ENCODE data around the gene FSTL4. TPM values are rescaled to one million over a fixed set of nuclear protein-coding genes. Genes with fewer than 3 reads are reported as not detected.
"Not testable (repeated sequence)": the region's sequence is repeated elsewhere in the genome, so short reads cannot be mapped to it uniquely, and the experiment has no call there.

Gene FSTL4
- polyA plus RNA-seq, 1 donor (not counting 4 experiments of a cell fraction or from before 2014, with no cell fraction given) = 1.7 TPM

- no peak for FAIRE-seq
- dilution Hi-C loops (cut with MboI; ENCODE audit: extremely low pct_ligation_motif_present, low sequenced_read_pairs) = no loop called here
Measured at GRCh38 chr5:133445744-133446143, 166.6 kb downstream of the FSTL4 start.

GRCh38 chr5:133445204-133445603 is 167.1 kb downstream of the FSTL4 start:
- DNase-seq (ENCODE audit: low read depth, low spot score); H3K9me3 ChIP-seq (ENCODE audit: control insufficient read depth, low read depth, low read length); H4K20me1 ChIP-seq (ENCODE audit: control insufficient read depth, extremely low read depth, insufficient read depth, low read length); H3K79me2 ChIP-seq (ENCODE audit: control insufficient read depth, insufficient read depth, low read length); dilution Hi-C loops (cut with MboI; ENCODE audit: extremely low pct_ligation_motif_present, low sequenced_read_pairs); H2AFZ ChIP-seq (ENCODE audit: control insufficient read depth, low read length); H3K9ac ChIP-seq (ENCODE audit: control insufficient read depth, extremely low read depth, insufficient read depth, low read length); H3K27me3 ChIP-seq (ENCODE audit: control insufficient read depth, extremely low read depth, insufficient read depth, low read length); H3K36me3 ChIP-seq (ENCODE audit: control insufficient read depth in 2 of 2, extremely low read depth in 1 of 2, insufficient read depth in 2 of 2, low read length in 2 of 2); H3K4me3 ChIP-seq (ENCODE audit: control insufficient read depth in 2 of 3, extremely low read depth in 1 of 3, insufficient read depth in 2 of 3, low read depth in 1 of 3, low read length in 3 of 3); H3K4me1 ChIP-seq (ENCODE audit: control insufficient read depth, extremely low read depth, insufficient read depth, low read length); H3K27ac ChIP-seq (ENCODE audit: control insufficient read depth, insufficient read depth, low read length); FAIRE-seq; H3K4me2 ChIP-seq (ENCODE audit: control insufficient read depth, extremely low read depth, insufficient read depth, low read depth, low read length); H3K9me1 ChIP-seq (ENCODE audit: control insufficient read depth, extremely low read depth, insufficient read depth, low read length): not testable (repeated sequence)

More at GRCh38 chr5:133445744-133446143, 166.6 kb downstream of the FSTL4 start:
- Histone ChIP-seq H3K79me2 (ENCODE audit: control insufficient read depth, insufficient read depth, low read length) (no peaks in the 10 kb centered on the region), H2AFZ (ENCODE audit: control insufficient read depth, low read length) (no peak overlapping the region), H3K9me3 (ENCODE audit: control insufficient read depth, low read depth, low read length) (no peaks in the 10 kb centered on the region), H3K27ac (ENCODE audit: control insufficient read depth, insufficient read depth, low read length) (no peak overlapping the region), H4K20me1 (ENCODE audit: control insufficient read depth, extremely low read depth, insufficient read depth, low read length) (no peaks in the 10 kb centered on the region), H3K9ac (ENCODE audit: control insufficient read depth, extremely low read depth, insufficient read depth, low read length) (no peak overlapping the region), H3K36me3 (ENCODE audit: control insufficient read depth in 2 of 2, extremely low read depth in 1 of 2, insufficient read depth in 2 of 2, low read length in 2 of 2) (no peaks in the 10 kb centered on the region), H3K4me2 (ENCODE audit: control insufficient read depth, extremely low read depth, insufficient read depth, low read depth, low read length) (no peak overlapping the region), H3K9me1 (ENCODE audit: control insufficient read depth, extremely low read depth, insufficient read depth, low read length) (no peaks in the 10 kb centered on the region), H3K4me3 (ENCODE audit: control insufficient read depth in 2 of 3, extremely low read depth in 1 of 3, insufficient read depth in 2 of 3, low read depth in 1 of 3, low read length in 3 of 3) (no peak overlapping the region), H3K27me3 (ENCODE audit: control insufficient read depth, extremely low read depth, insufficient read depth, low read length) (peaks cover 1% of the 10 kb centered on the region), H3K4me1 (ENCODE audit: control insufficient read depth, extremely low read depth, insufficient read depth, low read length) (no peaks in the 10 kb centered on the region)
- TF ChIP-seq EZH2 (IDR thresholded peaks at IDR 0.05; ENCODE audit: low read length) = no peak
- no peak for TF ChIP-seq CTCF (optimal IDR thresholded peaks at IDR 0.05 in 1 of 3, IDR thresholded peaks at IDR 0.05 in 1 of 3, conservative IDR thresholded peaks at IDR 0.05 in 1 of 3; ENCODE audit: extremely low read depth in 1 of 3, insufficient read depth in 2 of 3, low read length in 3 of 3)
- no peak for DNase-seq (ENCODE audit: low read depth, low spot score)

GRCh38 chr5:133444711-133445110 is 167.6 kb downstream of the FSTL4 start:
- no peak overlapping the region for H3K27ac ChIP-seq (ENCODE audit: control insufficient read depth, insufficient read depth, low read length)
- H3K4me3 ChIP-seq (ENCODE audit: control insufficient read depth in 2 of 3, extremely low read depth in 1 of 3, insufficient read depth in 2 of 3, low read depth in 1 of 3, low read length in 3 of 3) = no peak overlapping the region
- H3K36me3 ChIP-seq (ENCODE audit: control insufficient read depth in 2 of 2, extremely low read depth in 1 of 2, insufficient read depth in 2 of 2, low read length in 2 of 2) = no peaks in the 10 kb centered on the region
- FAIRE-seq = no peak
- H2AFZ ChIP-seq (ENCODE audit: control insufficient read depth, low read length) = no peak overlapping the region
- no peaks in the 10 kb centered on the region for H4K20me1 ChIP-seq (ENCODE audit: control insufficient read depth, extremely low read depth, insufficient read depth, low read length)
- H3K9me3 ChIP-seq (ENCODE audit: control insufficient read depth, low read depth, low read length) = no peaks in the 10 kb centered on the region
- dilution Hi-C loops (cut with MboI; ENCODE audit: extremely low pct_ligation_motif_present, low sequenced_read_pairs) = no loop called here
- H3K4me2 ChIP-seq (ENCODE audit: control insufficient read depth, extremely low read depth, insufficient read depth, low read depth, low read length) = no peak overlapping the region
- H3K79me2 ChIP-seq (ENCODE audit: control insufficient read depth, insufficient read depth, low read length) = no peaks in the 10 kb centered on the region
- no peaks in the 10 kb centered on the region for H3K27me3 ChIP-seq (ENCODE audit: control insufficient read depth, extremely low read depth, insufficient read depth, low read length)
- H3K4me1 ChIP-seq (ENCODE audit: control insufficient read depth, extremely low read depth, insufficient read depth, low read length) = peaks cover 9% of the 10 kb centered on the region
- H3K9me1 ChIP-seq (ENCODE audit: control insufficient read depth, extremely low read depth, insufficient read depth, low read length) = no peaks in the 10 kb centered on the region
- TF ChIP-seq CTCF (optimal IDR thresholded peaks at IDR 0.05 in 1 of 3, IDR thresholded peaks at IDR 0.05 in 1 of 3, conservative IDR thresholded peaks at IDR 0.05 in 1 of 3; ENCODE audit: extremely low read depth in 1 of 3, insufficient read depth in 2 of 3, low read length in 3 of 3) = no peak
- no peak for TF ChIP-seq EZH2 (IDR thresholded peaks at IDR 0.05; ENCODE audit: low read length)
- H3K9ac ChIP-seq (ENCODE audit: control insufficient read depth, extremely low read depth, insufficient read depth, low read length) = no peak overlapping the region
- no peak for DNase-seq (ENCODE audit: low read depth, low spot score)

All from keratinocyte (primary cell).